HG03039 (cell line): ENCODE measurements around the gene RTN4RL2.
"Not testable (repeated sequence)": the region's sequence is repeated elsewhere in the genome, so short reads cannot be mapped to it uniquely, and the experiment has no call there.

Experiments
- ATAC-seq: cut with Tn5 transposase; IDR thresholded peaks from one replicate; pipeline ENCODE4 v1.9.1; 2021; ENCODE audit warnings: mild to moderate bottlenecking, moderate library complexity; ENCODE audit not compliant: unreplicated experiment

RTN4RL2 gene

GRCh38 chr11:57432149-57432561 lies 28.2 kb upstream of the RTN4RL2 start:
- ATAC-seq, result no peak

GRCh38 chr11:57432714-57433163 lies 27.6 kb upstream of the RTN4RL2 start:
- no peak for ATAC-seq

GRCh38 chr11:57434640-57435546 lies 25.4 kb upstream of the RTN4RL2 start:
- ATAC-seq, result no peak

DNA sequence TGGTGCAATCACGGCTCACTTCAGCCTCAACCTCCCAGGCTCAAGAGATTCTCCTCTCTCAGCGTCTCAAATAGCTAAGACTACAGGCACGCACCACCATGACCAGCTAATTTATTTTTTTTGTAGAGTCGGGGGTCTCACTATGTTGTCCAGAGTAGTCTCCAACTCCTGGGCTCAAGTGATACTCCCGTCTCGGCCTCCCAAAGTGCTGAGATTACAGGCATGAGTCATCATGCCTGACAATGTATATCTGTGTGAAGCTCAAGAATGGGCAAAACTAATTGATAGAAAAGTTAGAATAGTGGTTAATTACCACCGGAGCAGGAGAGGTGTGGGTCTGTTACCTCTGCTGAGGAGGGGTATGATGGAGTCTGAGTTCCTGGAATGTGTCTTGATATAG lies 24.3 kb upstream of the RTN4RL2 start:
- ATAC-seq, result no peak

GRCh38 chr11:57438345-57439285 lies 21.7 kb upstream of the RTN4RL2 start:
- ATAC-seq, result no peak

DNA sequence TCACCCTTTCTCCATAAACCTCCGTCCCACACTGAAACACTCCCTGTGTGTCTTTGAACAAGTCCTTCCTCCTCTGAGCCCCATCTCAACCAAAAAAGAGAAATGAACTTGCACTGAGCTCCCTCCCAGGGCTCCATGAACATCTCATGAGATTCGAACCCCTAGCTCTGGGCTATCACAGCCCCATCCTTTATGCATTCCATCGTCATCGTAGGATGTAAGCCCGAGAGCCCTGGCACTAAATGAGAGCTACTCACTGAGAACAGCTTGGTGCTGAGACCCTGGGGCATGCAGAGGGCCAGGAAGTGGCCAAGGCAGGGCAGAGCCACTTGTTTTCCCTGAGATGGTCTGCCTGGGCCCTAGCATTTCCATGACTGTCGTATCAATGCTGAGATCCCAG lies 20.5 kb upstream of the RTN4RL2 start:
- ATAC-seq, result no peak

- ATAC-seq, result no peak
Measured at GRCh38 chr11:57440744-57441414, 19.4 kb upstream of the RTN4RL2 start.

- ATAC-seq, result no peak
Measured at GRCh38 chr11:57444362-57445121, 15.8 kb upstream of the RTN4RL2 start.

GRCh38 chr11:57445122-57445394 lies 15.3 kb upstream of the RTN4RL2 start:
- ATAC-seq, result not testable (repeated sequence)

DNA sequence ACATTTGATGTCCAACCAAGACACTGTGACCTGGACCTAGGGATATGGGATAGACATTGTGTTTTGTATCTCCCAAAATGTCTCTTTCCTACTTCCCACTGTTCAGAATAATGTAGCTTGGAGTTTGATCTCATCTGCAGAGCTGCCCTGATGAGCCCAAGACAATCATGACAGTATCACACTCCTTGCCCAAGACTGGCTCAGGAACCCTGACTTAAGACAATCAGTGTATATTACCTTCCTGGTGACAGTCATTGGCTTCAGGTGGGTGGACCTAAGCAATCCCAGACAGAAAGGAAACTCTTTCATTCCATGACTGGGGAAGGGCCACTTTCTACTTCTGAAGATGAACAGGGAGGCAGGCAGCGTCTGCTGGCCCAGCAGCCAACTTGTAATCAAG lies 14.3 kb upstream of the RTN4RL2 start:
- no peak for ATAC-seq

DNA sequence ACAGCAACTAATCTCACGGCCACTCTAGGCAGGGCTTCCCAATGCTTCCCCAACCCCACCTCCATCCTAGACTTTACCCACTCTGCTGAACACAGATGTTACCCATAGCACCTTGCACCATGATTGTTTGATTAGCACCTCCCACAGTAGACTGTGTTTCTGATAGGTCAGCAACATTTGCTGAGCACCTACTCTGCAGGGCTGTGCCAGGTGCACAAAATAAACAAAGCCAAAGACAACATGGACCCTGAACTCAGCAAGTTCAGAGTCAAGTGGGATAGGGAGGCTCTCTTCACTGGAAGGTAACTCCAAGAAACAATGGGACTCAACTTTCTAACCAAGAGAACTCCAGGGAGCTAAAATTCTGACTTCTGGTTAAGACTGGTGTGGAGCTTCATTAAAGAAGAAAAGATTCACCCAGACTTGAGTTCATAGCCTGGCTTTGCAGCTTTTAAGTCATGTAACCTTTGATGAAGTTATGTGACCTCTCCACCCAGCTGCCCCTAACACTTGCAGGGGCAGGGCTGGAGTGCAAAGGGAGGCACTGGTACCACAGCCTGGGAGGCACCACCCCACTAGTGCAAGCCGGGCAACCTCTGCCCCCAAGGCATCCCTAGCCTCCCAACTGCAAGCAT lies 6.7 kb upstream of the RTN4RL2 start:
- no peak for ATAC-seq

DNA sequence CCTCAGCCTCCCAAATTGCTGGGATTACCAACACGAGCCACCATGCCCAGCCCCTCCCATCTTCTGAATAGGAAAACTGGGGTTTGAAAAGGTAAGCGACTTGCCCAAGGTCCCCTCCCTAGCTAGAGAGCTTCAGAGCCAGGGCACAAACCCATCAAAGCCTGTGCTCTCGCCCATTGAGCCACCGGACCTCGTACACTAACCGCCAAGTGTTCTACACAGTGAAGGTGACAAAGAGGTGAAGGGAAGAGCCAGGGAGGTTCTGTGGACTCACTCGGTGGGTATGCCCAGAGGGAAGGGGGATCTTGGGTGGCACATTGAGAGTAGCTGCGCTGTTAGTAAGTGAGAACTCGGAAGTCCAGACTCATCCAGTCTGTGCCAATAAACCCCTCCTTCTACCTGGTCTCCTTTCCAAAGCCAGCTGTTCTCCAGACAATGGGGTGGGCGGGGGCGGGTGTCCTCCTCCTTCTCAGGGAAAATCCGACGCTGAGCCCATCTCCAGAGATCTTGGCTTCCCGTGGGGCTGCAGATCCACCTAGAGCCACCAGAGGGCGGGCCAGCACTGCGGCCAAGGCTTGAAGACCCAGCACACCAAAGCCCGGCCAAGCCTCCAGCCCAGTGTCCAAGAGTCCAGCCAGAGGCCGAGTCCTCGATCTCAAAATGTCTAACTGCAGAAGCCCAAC lies 3.2 kb upstream of the RTN4RL2 start:
- ATAC-seq, result peak; percentile 48

GRCh38 chr11:57457643-57458023 lies 2.7 kb upstream of the RTN4RL2 start:
- ATAC-seq, result peak; percentile 7

DNA sequence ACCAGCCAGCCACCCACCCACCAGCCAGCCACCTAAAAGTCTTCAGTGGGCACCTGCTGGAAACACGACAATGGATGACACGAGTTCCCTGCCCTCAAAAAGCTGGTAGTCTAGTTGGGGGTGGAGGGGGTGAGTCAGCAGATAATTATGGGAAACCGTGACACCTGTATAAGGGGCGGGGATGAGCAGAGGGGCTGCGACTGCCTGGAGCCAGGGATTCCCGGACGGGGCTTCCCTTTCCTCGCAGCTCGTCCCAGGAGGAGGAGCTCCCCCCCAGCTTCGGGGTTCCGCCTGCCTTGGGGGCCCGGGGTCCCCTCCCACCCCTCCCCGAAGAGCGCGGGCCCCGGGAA lies 2.3 kb upstream of the RTN4RL2 start:
- no peak for ATAC-seq

GRCh38 chr11:57458410-57459163 lies 1.7 kb upstream of the RTN4RL2 start:
- ATAC-seq, result no peak

DNA sequence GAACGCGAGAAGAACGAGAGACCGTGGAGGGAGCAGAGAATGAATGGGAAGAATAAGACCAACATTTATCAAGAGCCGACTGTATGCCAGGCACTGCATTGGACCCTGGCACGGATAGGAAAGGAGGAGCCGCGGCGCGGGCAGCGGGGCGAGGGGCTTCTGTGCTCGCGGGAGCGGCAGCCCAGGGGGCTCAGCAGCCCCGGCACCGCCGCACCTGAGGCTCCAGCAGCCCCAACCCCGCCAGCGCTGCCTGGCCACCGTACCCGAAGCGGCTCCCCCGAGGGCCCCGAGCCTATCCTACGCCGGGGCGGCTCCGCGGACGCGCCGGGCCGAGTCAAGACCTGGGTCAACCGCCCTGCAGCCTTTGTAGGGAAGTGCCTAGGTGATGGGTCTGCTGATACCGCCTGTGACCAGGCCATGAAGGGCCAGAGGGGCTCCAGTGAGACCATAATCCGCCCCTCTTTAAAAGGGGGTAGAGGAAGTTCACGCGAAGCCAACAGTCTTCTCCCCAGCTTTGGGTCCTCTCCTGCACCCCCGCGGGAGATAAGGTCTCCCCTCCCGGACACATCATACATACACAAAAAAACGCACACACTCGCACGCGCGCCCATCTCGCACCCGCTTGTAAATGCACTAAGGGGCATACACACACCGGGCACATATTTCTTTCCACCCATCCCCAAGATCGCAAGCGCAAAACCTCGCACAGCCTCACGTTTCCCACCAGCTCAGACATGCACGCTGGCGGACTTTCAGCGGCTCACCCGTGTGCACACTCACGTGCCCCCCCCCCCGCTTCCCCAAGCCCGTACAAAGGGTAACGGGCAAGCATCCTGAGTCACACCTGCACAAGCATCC lies 935 bp upstream of the RTN4RL2 start:
- no peak for ATAC-seq

DNA sequence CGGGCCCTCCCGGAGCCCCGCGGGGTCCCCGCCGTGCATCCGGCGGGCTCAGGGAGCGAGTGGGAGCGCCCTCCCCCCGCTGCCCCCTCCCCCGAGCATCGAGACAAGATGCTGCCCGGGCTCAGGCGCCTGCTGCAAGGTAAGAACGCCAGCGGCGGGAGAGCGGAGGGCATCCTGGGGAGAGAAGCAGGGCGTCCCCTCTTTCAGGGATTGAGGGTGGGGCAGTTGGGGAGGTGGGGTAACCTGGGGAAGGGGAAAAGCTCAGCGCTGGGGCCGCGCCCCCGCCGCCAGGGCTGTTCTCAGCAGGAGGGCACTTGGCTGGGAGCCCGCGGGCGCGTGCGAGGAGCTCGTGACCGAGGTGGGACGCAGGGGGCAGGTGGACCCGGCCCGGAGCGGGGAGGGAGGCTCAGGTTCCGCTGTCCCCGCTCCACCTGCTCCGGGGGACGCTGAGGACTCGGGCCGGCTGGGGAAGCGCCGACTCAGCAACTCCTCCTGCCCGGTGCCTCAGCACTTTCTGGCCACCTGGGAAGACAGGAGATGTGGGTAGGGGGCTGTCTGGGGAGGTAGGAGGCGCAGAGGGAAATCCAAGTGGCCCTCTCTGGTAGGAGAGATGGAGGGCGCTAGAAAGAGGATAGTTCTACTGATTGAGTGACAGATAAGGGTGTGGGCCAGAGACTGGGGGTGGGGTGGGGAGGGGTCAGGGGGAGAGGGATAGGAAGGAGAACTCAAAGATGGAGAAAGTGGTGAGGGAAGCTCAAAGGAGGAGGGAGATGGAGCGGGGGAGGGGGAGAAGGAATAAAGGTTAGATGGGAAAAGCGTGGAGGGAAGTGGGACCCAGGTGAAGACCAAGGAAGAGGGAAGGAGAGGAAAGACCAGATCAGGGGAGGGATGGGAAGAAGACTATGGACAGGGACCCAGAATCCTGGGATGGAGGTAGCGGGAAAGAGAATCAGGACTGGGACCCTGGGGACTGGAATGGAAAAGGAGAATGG lies 726 bp downstream of the RTN4RL2 start:
- ATAC-seq, result no peak
